Fibroblast of lung (primary cell): Measurements from ENCODE around the gene TPO. TPM values are rescaled to one million over a fixed set of nuclear protein-coding genes. Genes with fewer than 3 reads are reported as not detected.

Source experiments
- DNase-seq, 2 donors: peaks; one replicate each; pipeline versions ENCODE4 v3.0.0 to v3.0.0-alpha.2; 2010; ENCODE audit warnings: low read depth in 2 of 2
- H2AFZ ChIP-seq: 2 replicates; pipeline ENCODE4 v1.5.1; 2012; ENCODE audit warnings: low read length, control low read depth, inconsistent platforms
- H3K27ac ChIP-seq: 2 replicates; pipeline ENCODE4 v1.5.1; 2011; ENCODE audit warnings: low read length, control low read depth; ENCODE audit not compliant: insufficient read depth
- H3K27me3 ChIP-seq: 2 replicates; pipeline ENCODE4 v1.5.1; 2011; ENCODE audit warnings: mild to moderate bottlenecking, low read length; ENCODE audit not compliant: control insufficient read depth, insufficient read depth
- H3K36me3 ChIP-seq: 2 replicates; pipeline ENCODE4 v1.5.1; 2011; ENCODE audit warnings: low read length; ENCODE audit not compliant: control insufficient read depth, insufficient read depth
- H3K4me1 ChIP-seq: 2 replicates; pipeline ENCODE4 v1.5.1; 2011; ENCODE audit warnings: low read length; ENCODE audit not compliant: control insufficient read depth, insufficient read depth; ENCODE audit errors: extremely low read depth
- H3K4me2 ChIP-seq: 2 replicates; pipeline ENCODE4 v1.5.1; 2011; ENCODE audit warnings: low read length, control low read depth; ENCODE audit not compliant: insufficient read depth; ENCODE audit errors: extremely low read depth
- H3K4me3 ChIP-seq, 4 experiments: fragments of 200-600 bp in 1 of 4; sonication (generic) in 1 of 4; replicated peaks in 1 of 4; 2 replicates each; pipeline ENCODE4 v1.5.1; 2011 to 2016; ENCODE audit warnings: low read length in 4 of 4, low read depth in 3 of 4, mild to moderate bottlenecking in 3 of 4, control low read depth in 2 of 4, inconsistent platforms in 1 of 4, mixed read lengths in 1 of 4; ENCODE audit not compliant: insufficient read depth in 1 of 4; ENCODE audit errors: control extremely low read depth in 1 of 4
- H3K79me2 ChIP-seq: 2 replicates; pipeline ENCODE4 v1.5.1; 2012; ENCODE audit warnings: mild to moderate bottlenecking, low read length, inconsistent platforms; ENCODE audit not compliant: control insufficient read depth, insufficient read depth
- H3K9ac ChIP-seq: 2 replicates; pipeline ENCODE4 v1.5.1; 2011; ENCODE audit warnings: mild to moderate bottlenecking, low read length, control low read depth; ENCODE audit not compliant: insufficient read depth
- H3K9me3 ChIP-seq: 2 replicates; pipeline ENCODE4 v1.5.1; 2012; ENCODE audit warnings: low read depth, low read length; ENCODE audit not compliant: control insufficient read depth, insufficient read depth
- H4K20me1 ChIP-seq: 2 replicates; pipeline ENCODE4 v1.5.1; 2011; ENCODE audit warnings: low read length; ENCODE audit not compliant: control insufficient read depth, insufficient read depth; ENCODE audit errors: extremely low read depth
- CTCF ChIP-seq, 2 donors: IDR thresholded peaks in 1 of 2; conservative IDR thresholded peaks in 1 of 2; 1 replicate in 1 of 2; 2 replicates in 1 of 2; pipeline ENCODE4 v1.5.1; 2011 to 2012; ENCODE audit warnings: low read length in 2 of 2, control low read depth in 1 of 2, inconsistent platforms in 1 of 2, low read depth in 1 of 2, mild to moderate bottlenecking in 1 of 2
- EZH2 ChIP-seq: IDR thresholded peaks from 2 replicates; pipeline ENCODE4 v1.5.1; 2012; ENCODE audit warnings: low read length, control low read depth, mild to moderate bottlenecking; ENCODE audit errors: missing control alignments
- polyA plus RNA-seq, 2 donors: library from polyadenylated mRNA; depleted of rRNA in 1 of 2; stranded (reverse) in 1 of 2; unstranded in 1 of 2; fragments of >200 nt; gene quantifications; 2 replicates each; pipeline ENCODE4 v1.2.1, GENCODE V29; 2011 to 2012; ENCODE audit warnings: missing spikeins in 1 of 2
- total RNA-seq: library from RNA; depleted of rRNA; stranded (reverse); fragments of >200 nt; gene quantifications from 2 replicates; pipeline ENCODE4 v1.2.1, GENCODE V29; 2014

Gene TPO
- total and polyA plus RNA-seq, 2 donors (not counting 1 experiment from before 2014, with no cell fraction given): not detected

GRCh38 chr2:1521878-1522830 lies 108.9 kb downstream of the TPO start:
- TF ChIP-seq EZH2 (no peak), CTCF (conservative IDR thresholded peaks at IDR 0.05 in 1 of 2, IDR thresholded peaks at IDR 0.05 in 1 of 2; ENCODE audit: low read depth in 1 of 2, low read length in 2 of 2) (no peak)
- H2AFZ ChIP-seq: no peak overlapping the region
- H3K9me3 ChIP-seq: no peaks in the 10 kb centered on the region
- no peaks in the 10 kb centered on the region for H3K36me3 ChIP-seq
- H3K27me3 ChIP-seq: no peaks in the 10 kb centered on the region
- H3K79me2 ChIP-seq: no peaks in the 10 kb centered on the region
- no peak overlapping the region for H3K4me2 ChIP-seq
- no peak overlapping the region for H3K9ac ChIP-seq
- no peak overlapping the region for H3K27ac ChIP-seq
- no peak overlapping the region for H3K4me3 ChIP-seq
- H4K20me1 ChIP-seq: no peaks in the 10 kb centered on the region
- DNase-seq: no peak
- no peaks in the 10 kb centered on the region for H3K4me1 ChIP-seq

- no peak for TF ChIP-seq CTCF (conservative IDR thresholded peaks at IDR 0.05 in 1 of 2, IDR thresholded peaks at IDR 0.05 in 1 of 2; ENCODE audit: low read depth in 1 of 2, low read length in 2 of 2)
- H3K27ac ChIP-seq: no peak overlapping the region
- H3K4me3 ChIP-seq: no peak overlapping the region
- no peaks in the 10 kb centered on the region for H3K36me3 ChIP-seq
- no peak overlapping the region for H3K9ac ChIP-seq
- H3K27me3 ChIP-seq: no peaks in the 10 kb centered on the region
- H3K4me2 ChIP-seq: no peak overlapping the region
- H3K79me2 ChIP-seq: no peaks in the 10 kb centered on the region
- no peaks in the 10 kb centered on the region for H3K4me1 ChIP-seq
- H2AFZ ChIP-seq: no peak overlapping the region
- no peaks in the 10 kb centered on the region for H4K20me1 ChIP-seq
- DNase-seq: no peak
- H3K9me3 ChIP-seq: no peaks in the 10 kb centered on the region
These were observed 114.1 kb downstream of the TPO start for GRCh38 chr2:1527153-1527992.
